ENCODE results near the gene COMT.

- TF ChIP-seq, protein P1, sequence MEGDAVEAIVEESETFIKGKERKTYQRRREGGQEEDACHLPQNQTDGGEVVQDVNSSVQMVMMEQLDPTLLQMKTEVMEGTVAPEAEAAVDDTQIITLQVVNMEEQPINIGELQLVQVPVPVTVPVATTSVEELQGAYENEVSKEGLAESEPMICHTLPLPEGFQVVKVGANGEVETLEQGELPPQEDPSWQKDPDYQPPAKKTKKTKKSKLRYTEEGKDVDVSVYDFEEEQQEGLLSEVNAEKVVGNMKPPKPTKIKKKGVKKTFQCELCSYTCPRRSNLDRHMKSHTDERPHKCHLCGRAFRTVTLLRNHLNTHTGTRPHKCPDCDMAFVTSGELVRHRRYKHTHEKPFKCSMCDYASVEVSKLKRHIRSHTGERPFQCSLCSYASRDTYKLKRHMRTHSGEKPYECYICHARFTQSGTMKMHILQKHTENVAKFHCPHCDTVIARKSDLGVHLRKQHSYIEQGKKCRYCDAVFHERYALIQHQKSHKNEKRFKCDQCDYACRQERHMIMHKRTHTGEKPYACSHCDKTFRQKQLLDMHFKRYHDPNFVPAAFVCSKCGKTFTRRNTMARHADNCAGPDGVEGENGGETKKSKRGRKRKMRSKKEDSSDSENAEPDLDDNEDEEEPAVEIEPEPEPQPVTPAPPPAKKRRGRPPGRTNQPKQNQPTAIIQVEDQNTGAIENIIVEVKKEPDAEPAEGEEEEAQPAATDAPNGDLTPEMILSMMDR (IDR thresholded peaks at IDR 0.05) = no peak
- no peak for TF ChIP-seq POLR2AphosphoS5 (IDR thresholded peaks at IDR 0.05)
Measured at GRCh38 chr22:20012741-20013331, 71.3 kb downstream of the COMT start.

Measured in upper lobe of left lung (tissue), 4 donors.